GM19395 (cell line): Measurements from ENCODE around the gene GAB4.
"Not testable (repeated sequence)": the region's sequence is repeated elsewhere in the genome, so short reads cannot be mapped to it uniquely, and the experiment has no call there.

Experiments
- ATAC-seq: cut with Tn5 transposase; IDR thresholded peaks from one replicate; pipeline ENCODE4 v1.9.1; 2021; ENCODE audit warnings: mild to moderate bottlenecking, moderate library complexity; ENCODE audit not compliant: unreplicated experiment

The GAB4 gene

GRCh38 chr22:16960220-16960883, 47.7 kb downstream of the GAB4 start:
- ATAC-seq: no peak

- ATAC-seq: no peak
Measured at GRCh38 chr22:16959345-16959930, 48.6 kb downstream of the GAB4 start.

GRCh38 chr22:16958475-16958874, 49.5 kb downstream of the GAB4 start:
- no peak for ATAC-seq

GRCh38 chr22:16957781-16958180, 50.2 kb downstream of the GAB4 start:
- no peak for ATAC-seq

- ATAC-seq: no peak
Measured at GRCh38 chr22:16956290-16956689, 51.7 kb downstream of the GAB4 start.

GRCh38 chr22:16955678-16956210, 52.3 kb downstream of the GAB4 start:
- ATAC-seq: no peak

- no peak for ATAC-seq
Measured at GRCh38 chr22:16955081-16955480, 52.9 kb downstream of the GAB4 start.

- ATAC-seq: no peak
Measured at GRCh38 chr22:16954060-16954403, 54.0 kb downstream of the GAB4 start.

- ATAC-seq: no peak
Measured at GRCh38 chr22:16953206-16954059, 54.6 kb downstream of the GAB4 start.

- no peak for ATAC-seq
Measured at GRCh38 chr22:16949561-16949960, 58.5 kb downstream of the GAB4 start.

- ATAC-seq: no peak
Measured at GRCh38 chr22:16937811-16938210, 70.2 kb downstream of the GAB4 start.

GRCh38 chr22:16937209-16937608, 70.8 kb downstream of the GAB4 start:
- ATAC-seq: not testable (repeated sequence)

GRCh38 chr22:16936625-16937024, 71.4 kb downstream of the GAB4 start:
- no peak for ATAC-seq

- no peak for ATAC-seq
Measured at GRCh38 chr22:16935209-16935608, 72.8 kb downstream of the GAB4 start.

GRCh38 chr22:16933291-16934282, 74.4 kb downstream of the GAB4 start:
- no peak for ATAC-seq

- ATAC-seq: no peak
Measured at GRCh38 chr22:16932577-16932976, 75.4 kb downstream of the GAB4 start.

- ATAC-seq: no peak
Measured at GRCh38 chr22:16925407-16925966, 82.5 kb downstream of the GAB4 start.

- ATAC-seq: no peak
Measured at GRCh38 chr22:16922706-16923105, 85.3 kb downstream of the GAB4 start.

- ATAC-seq: no peak
Measured at GRCh38 chr22:16922076-16922475, 85.9 kb downstream of the GAB4 start.
